ENCODE results near the gene MBLAC1. TPM values are rescaled to one million over a fixed set of nuclear protein-coding genes. Genes with fewer than 3 reads are reported as not detected.

MBLAC1 gene
- total RNA-seq, 4 donors from 2014 or later = 1.4 to 7.4 (median 3.1) TPM

GRCh38 chr7:100081535-100082102 lies 45.1 kb upstream of the MBLAC1 start, which contains the start of gene ZNF3:
TSS of gene ZNF3 (minus strand) at chr7:100081723. CDS start at chr7:100077357, 4,366 bp downstream.
- peak within 1 kb of the TSS; percentile 81 to 99 (median 87) for H3K4me3 ChIP-seq
- H3K36me3 ChIP-seq = peaks cover 0 to 10% of the 10 kb centered on the region in 2 donors
- no peaks in the 10 kb centered on the region for H3K9me3 ChIP-seq
- H3K4me1 ChIP-seq = peaks cover 22 to 24% of the 10 kb centered on the region in 2 donors
- TF ChIP-seq POLR2A (IDR thresholded peaks at IDR 0.05) = peak; percentile 62 to 85
- TF ChIP-seq, protein P1, sequence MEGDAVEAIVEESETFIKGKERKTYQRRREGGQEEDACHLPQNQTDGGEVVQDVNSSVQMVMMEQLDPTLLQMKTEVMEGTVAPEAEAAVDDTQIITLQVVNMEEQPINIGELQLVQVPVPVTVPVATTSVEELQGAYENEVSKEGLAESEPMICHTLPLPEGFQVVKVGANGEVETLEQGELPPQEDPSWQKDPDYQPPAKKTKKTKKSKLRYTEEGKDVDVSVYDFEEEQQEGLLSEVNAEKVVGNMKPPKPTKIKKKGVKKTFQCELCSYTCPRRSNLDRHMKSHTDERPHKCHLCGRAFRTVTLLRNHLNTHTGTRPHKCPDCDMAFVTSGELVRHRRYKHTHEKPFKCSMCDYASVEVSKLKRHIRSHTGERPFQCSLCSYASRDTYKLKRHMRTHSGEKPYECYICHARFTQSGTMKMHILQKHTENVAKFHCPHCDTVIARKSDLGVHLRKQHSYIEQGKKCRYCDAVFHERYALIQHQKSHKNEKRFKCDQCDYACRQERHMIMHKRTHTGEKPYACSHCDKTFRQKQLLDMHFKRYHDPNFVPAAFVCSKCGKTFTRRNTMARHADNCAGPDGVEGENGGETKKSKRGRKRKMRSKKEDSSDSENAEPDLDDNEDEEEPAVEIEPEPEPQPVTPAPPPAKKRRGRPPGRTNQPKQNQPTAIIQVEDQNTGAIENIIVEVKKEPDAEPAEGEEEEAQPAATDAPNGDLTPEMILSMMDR (IDR thresholded peaks at IDR 0.05 in 4 of 5, conservative IDR thresholded peaks at IDR 0.05 in 1 of 5) = peak; percentile 93 to 98 (median 94)
- H3K27ac ChIP-seq = peak within 1 kb of the TSS; percentile 86 to 96 (median 90)
- no peaks in the 10 kb centered on the region for H3K27me3 ChIP-seq
- intact Hi-C loops (cut with DNase I; ENCODE audit: low total_unique reads) (loop anchor here (1.0 to 5.0 kb wide), 5 partner anchors 19 to 577 kb away; partner anchors contain the start of genes AP4M1, MCM7, ZKSCAN5 and ZSCAN21), in situ Hi-C loops (cut with MboI; ENCODE audit: low sequenced_read_pairs in 4 of 4) (no loop called here)
- DNase-seq (peak; percentile 99), ATAC-seq (peak; percentile 95 to 96)

DNA sequence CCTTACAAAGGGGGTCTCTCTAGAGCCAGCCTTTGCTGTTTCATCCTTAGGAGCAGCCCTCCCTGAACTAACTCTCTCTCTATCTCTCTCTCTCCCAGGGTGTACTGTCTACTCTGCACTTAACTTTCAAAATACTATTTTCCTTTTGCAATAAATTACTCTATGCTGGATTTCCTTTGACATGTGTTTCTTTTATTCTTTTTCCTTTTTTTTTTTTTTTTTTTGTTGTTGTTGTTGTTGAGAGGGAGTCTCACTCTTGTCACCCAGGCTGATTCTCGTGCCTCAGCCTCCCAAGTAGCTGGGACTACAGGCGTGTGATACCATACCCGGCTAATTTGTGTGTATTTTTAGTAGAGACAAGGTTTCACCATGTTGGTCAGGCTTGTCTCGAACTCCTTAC lies 43.8 kb upstream of the MBLAC1 start:
- H3K4me3 ChIP-seq = peak overlapping the region in 1 of 4 donors; percentile 51
- no peak for TF ChIP-seq POLR2A (IDR thresholded peaks at IDR 0.05)
- TF ChIP-seq, protein P1 (IDR thresholded peaks at IDR 0.05 in 4 of 5, conservative IDR thresholded peaks at IDR 0.05 in 1 of 5) = no peak
- intact Hi-C loops (cut with DNase I; ENCODE audit: low total_unique reads) (loop anchor here (5.0 kb wide), 1 partner anchor 91 kb away; no protein-coding TSS in a partner anchor), in situ Hi-C loops (cut with MboI; ENCODE audit: low sequenced_read_pairs in 4 of 4) (no loop called here)
- H3K4me1 ChIP-seq = peaks cover 22 to 25% of the 10 kb centered on the region in 2 donors
- H3K27ac ChIP-seq = peak overlapping the region in 3 of 4 donors; percentile 89 to 96 (median 91)
- H3K9me3 ChIP-seq = no peaks in the 10 kb centered on the region
- DNase-seq = no peak
- no peaks in the 10 kb centered on the region for H3K27me3 ChIP-seq
- H3K36me3 ChIP-seq = no peaks in the 10 kb centered on the region
- ATAC-seq = no peak

GRCh38 chr7:100085515-100085914 lies 41.3 kb upstream of the MBLAC1 start:
- ATAC-seq = no peak
- Histone ChIP-seq H3K27me3 (no peaks in the 10 kb centered on the region), H3K4me1 (peaks cover 18 to 23% of the 10 kb centered on the region in 2 donors), H3K27ac (no peak overlapping the region), H3K36me3 (peaks cover 0 to 4% of the 10 kb centered on the region in 2 donors), H3K4me3 (no peak overlapping the region), H3K9me3 (no peaks in the 10 kb centered on the region)
- intact Hi-C loops (cut with DNase I; ENCODE audit: low total_unique reads) (loop anchor here (5.0 kb wide), 1 partner anchor 42 kb away; the partner anchor contains the start of gene MBLAC1), in situ Hi-C loops (cut with MboI; ENCODE audit: low sequenced_read_pairs in 4 of 4) (no loop called here)
- no peak for DNase-seq
- no peak for TF ChIP-seq POLR2A (IDR thresholded peaks at IDR 0.05)
- TF ChIP-seq, protein P1 (IDR thresholded peaks at IDR 0.05 in 4 of 5, conservative IDR thresholded peaks at IDR 0.05 in 1 of 5) = no peak

GRCh38 chr7:100087055-100087750 lies 39.6 kb upstream of the MBLAC1 start:
- H3K27me3 ChIP-seq = no peaks in the 10 kb centered on the region
- H3K27ac ChIP-seq = no peak overlapping the region
- no peaks in the 10 kb centered on the region for H3K9me3 ChIP-seq
- no peak overlapping the region for H3K4me3 ChIP-seq
- in situ Hi-C loops (cut with MboI; ENCODE audit: low sequenced_read_pairs in 4 of 4) = no loop called here
- TF ChIP-seq, protein P1 (IDR thresholded peaks at IDR 0.05 in 4 of 5, conservative IDR thresholded peaks at IDR 0.05 in 1 of 5) = no peak
- TF ChIP-seq POLR2A (IDR thresholded peaks at IDR 0.05) = no peak
- intact Hi-C loops (cut with DNase I; ENCODE audit: low total_unique reads) = loop anchor here (5.0 kb wide), 1 partner anchor 40 kb away; the partner anchor contains the start of gene MBLAC1
- ATAC-seq (no peak), DNase-seq (no peak)
- H3K36me3 ChIP-seq = peaks cover 0 to 21% of the 10 kb centered on the region in 2 donors
- H3K4me1 ChIP-seq = peaks cover 13 to 16% of the 10 kb centered on the region in 2 donors
